Ascending aorta (tissue), 2 donors: ENCODE data around the gene ELOVL2. TPM values are rescaled to one million over a fixed set of nuclear protein-coding genes. Genes with fewer than 3 reads are reported as not detected.

ENCODE experiments used
- DNase-seq, 2 donors: peaks; one replicate each; pipeline ENCODE4 v3.0.0-alpha.2; 2019; ENCODE audit warnings: low spot score in 2 of 2
- H3K27ac ChIP-seq, 2 donors: fragments of 200-600 bp; sonication (generic); one replicate each; pipeline ENCODE4 v1.5.1; 2016 to 2017; ENCODE audit warnings: mild to moderate bottlenecking in 1 of 2
- H3K27me3 ChIP-seq: fragments of 200-600 bp; sonication (generic); one replicate; pipeline ENCODE4 v1.5.1; 2017
- H3K36me3 ChIP-seq, 2 donors: fragments of 200-600 bp; sonication (generic); one replicate each; pipeline ENCODE4 v1.5.1; 2016
- H3K4me1 ChIP-seq, 2 donors: fragments of 200-600 bp; sonication (generic); one replicate each; pipeline ENCODE4 v1.5.1; 2016 to 2017; ENCODE audit warnings: mild to moderate bottlenecking in 1 of 2
- H3K4me3 ChIP-seq, 2 donors: fragments of 200-600 bp; sonication (generic); one replicate each; pipeline ENCODE4 v1.5.1; 2016 to 2017; ENCODE audit warnings: mild to moderate bottlenecking in 1 of 2
- H3K9me3 ChIP-seq, 2 donors: fragments of 200-600 bp; sonication (generic); one replicate each; pipeline ENCODE4 v1.5.1; 2016
- intact Hi-C: fragments of 100-400 bp; cut with DNase I; formaldehyde crosslinking; loops from one replicate; pipeline ENCODE4 v1.15.1; 2023
- total RNA-seq: library from RNA; depleted of rRNA; stranded (reverse); fragments of >200 nt; gene quantifications from one replicate; pipeline ENCODE4 v1.1.0, GENCODE V29; 2016
- TF ChIP-seq, protein P1 (sequence below), 3 experiments: fragments of 200-600 bp in 2 of 3; fragments of 450-650 bp in 1 of 3; sonication (generic) in 2 of 3; IDR thresholded peaks; one replicate each; pipeline ENCODE4 v1.5.1; 2016 to 2019; ENCODE audit warnings: antibody characterized with exemption in 3 of 3, mild to moderate bottlenecking in 1 of 3, moderate library complexity in 1 of 3

ELOVL2 gene
- total RNA-seq, 1 donor from 2014 or later = 0.11 TPM

DNA sequence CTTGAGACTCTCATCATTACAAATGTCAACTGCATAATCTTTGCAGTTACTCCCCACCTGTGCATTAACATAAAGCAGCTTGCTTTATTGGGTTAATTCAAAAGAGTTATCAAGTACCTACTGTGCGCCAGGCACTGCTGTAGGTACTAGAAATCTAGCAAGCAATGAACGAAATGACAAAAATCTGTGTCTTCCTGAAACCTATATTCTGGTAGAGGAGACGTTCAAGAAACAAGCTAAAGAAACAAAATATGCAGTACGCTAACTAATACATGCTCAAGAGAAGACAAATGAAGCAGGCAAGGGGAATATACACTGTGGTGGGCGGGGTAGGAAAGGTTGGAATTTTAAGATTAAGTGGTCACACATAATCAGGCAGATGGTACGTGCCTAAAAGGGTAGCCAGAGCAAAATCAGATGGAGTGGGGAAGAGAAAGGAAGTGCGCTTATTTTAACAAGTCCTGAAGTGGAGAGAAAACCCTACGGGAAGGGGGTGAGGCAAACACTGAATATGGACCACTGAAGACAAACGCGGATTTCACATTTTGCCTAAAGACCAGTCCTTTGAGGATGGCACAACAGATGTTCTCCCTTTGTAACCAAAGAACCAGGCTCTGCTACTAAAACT lies 1.2 kb downstream of the ELOVL2 start:
- H3K27ac ChIP-seq = no peak overlapping the region
- H3K36me3 ChIP-seq = no peaks in the 10 kb centered on the region
- H3K4me3 ChIP-seq = no peak overlapping the region
- peaks cover 0 to 8% of the 10 kb centered on the region in 2 donors for H3K4me1 ChIP-seq
- H3K9me3 ChIP-seq = no peaks in the 10 kb centered on the region
- H3K27me3 ChIP-seq = peaks cover 8% of the 10 kb centered on the region
- TF ChIP-seq, protein P1, sequence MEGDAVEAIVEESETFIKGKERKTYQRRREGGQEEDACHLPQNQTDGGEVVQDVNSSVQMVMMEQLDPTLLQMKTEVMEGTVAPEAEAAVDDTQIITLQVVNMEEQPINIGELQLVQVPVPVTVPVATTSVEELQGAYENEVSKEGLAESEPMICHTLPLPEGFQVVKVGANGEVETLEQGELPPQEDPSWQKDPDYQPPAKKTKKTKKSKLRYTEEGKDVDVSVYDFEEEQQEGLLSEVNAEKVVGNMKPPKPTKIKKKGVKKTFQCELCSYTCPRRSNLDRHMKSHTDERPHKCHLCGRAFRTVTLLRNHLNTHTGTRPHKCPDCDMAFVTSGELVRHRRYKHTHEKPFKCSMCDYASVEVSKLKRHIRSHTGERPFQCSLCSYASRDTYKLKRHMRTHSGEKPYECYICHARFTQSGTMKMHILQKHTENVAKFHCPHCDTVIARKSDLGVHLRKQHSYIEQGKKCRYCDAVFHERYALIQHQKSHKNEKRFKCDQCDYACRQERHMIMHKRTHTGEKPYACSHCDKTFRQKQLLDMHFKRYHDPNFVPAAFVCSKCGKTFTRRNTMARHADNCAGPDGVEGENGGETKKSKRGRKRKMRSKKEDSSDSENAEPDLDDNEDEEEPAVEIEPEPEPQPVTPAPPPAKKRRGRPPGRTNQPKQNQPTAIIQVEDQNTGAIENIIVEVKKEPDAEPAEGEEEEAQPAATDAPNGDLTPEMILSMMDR (IDR thresholded peaks at IDR 0.05) = no peak
- no peak for DNase-seq
- intact Hi-C loops = no loop called here

DNA sequence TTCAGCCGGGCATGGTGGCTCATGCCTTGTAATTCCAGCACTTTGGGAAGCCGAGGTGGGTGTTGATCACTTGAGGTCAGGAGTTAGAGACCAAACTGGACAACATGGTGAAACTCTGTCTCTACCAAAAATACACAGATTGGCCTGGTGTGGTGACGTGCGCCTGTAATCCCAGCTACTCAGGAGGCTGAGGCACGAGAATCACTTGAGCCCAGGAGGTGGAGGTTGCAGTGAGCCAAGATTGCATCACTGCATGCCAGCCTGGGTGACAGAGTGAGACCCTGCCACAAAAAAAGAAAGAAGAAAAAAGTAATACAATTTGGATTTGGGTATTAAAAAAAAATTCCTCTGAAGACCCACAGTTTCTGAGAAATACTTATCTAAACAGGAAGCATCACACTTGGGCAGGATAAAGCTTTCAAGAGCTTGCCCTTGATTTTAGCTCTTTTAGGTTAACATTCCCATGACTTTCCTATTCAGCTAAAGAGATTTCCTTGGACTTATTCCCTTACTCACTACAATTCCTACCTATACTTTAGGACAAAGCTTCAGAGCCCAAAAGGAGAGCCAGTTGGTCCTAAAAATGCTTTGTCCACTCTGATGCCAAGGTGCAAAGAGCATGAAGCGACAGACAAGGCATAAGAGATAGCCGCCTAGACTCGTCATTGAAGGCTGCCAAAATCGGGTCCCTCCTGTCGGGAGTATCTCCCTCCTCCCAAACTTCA lies 1.9 kb downstream of the ELOVL2 start:
- TF ChIP-seq, protein P1 (IDR thresholded peaks at IDR 0.05) = no peak
- peaks cover 8% of the 10 kb centered on the region for H3K27me3 ChIP-seq
- intact Hi-C loops = no loop called here
- H3K4me3 ChIP-seq = no peak overlapping the region
- no peaks in the 10 kb centered on the region for H3K9me3 ChIP-seq
- H3K4me1 ChIP-seq = peaks cover 0 to 8% of the 10 kb centered on the region in 2 donors
- no peak for DNase-seq
- H3K27ac ChIP-seq = no peak overlapping the region
- H3K36me3 ChIP-seq = no peaks in the 10 kb centered on the region

DNA sequence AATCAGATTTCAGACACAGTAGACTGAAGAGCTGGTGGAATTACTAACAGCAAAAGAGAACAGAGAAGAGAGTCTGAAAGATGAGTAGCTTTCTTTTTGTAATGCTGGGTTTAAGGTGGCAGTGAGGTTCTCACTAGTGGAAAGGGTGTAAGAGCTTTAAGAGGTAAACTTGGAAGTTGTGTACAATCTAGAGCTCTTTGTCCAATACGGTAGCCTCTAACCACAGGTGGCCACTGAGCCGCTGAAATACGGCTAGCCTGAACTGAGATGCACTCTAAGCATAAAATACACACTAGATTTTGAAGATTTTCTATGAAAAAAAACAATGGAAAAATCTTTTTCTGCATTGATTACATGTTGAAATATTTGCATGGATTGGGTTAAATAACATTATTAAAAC lies 4.0 kb downstream of the ELOVL2 start:
- Histone ChIP-seq H3K27me3 (peaks cover 8% of the 10 kb centered on the region), H3K9me3 (no peaks in the 10 kb centered on the region), H3K36me3 (no peaks in the 10 kb centered on the region), H3K27ac (no peak overlapping the region), H3K4me3 (no peak overlapping the region), H3K4me1 (peaks cover 0 to 8% of the 10 kb centered on the region in 2 donors)
- DNase-seq = no peak
- TF ChIP-seq, protein P1 (IDR thresholded peaks at IDR 0.05) = no peak
- intact Hi-C loops = no loop called here

DNA sequence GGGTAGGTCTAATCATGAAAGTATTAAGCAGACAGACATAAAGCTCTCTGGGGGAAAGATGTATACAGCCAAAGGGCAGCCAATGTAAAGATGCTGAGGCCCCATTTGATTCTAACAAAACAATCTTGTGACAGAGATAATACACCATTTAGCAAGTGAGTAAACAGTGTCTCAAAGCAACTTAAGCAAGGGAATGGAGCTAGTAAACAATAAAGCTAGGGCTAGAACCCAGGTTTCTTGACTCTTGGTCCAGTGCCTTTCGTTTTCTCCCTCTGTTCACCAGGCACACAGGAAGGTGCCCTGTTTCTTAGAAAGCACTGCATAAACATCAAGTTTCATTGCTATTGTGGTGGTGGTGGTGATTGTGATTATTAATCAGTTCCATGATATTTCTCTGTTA lies 5.1 kb downstream of the ELOVL2 start:
- intact Hi-C loops = no loop called here
- no peak for DNase-seq
- no peak overlapping the region for H3K27ac ChIP-seq
- peaks cover 0 to 4% of the 10 kb centered on the region in 2 donors for H3K4me1 ChIP-seq
- H3K4me3 ChIP-seq = no peak overlapping the region
- TF ChIP-seq, protein P1 (IDR thresholded peaks at IDR 0.05) = no peak
- H3K9me3 ChIP-seq = no peaks in the 10 kb centered on the region
- H3K36me3 ChIP-seq = no peaks in the 10 kb centered on the region
- H3K27me3 ChIP-seq = no peaks in the 10 kb centered on the region

DNA sequence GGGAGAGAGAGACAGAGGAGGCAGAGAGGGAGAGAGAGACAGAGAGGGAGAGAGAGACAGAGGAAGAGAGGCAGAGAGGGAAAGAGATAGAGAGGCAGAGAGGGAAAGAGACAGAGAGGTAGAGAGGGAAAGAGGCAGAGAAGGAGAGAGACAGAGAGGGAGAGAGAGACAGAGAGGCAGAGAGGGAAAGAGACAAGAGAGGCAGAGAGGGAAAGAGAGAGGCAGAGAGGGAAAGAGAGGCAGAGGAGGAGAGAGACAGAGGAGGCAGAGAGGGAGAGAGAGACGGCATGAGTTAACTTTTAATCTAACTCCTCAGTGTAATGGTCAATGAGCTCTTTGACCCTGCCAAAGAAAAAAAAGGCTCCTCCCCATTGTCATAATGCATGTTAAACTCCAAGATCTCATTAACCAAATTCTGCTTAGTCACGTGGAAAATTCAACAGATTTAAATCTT lies 7.1 kb downstream of the ELOVL2 start:
- no peaks in the 10 kb centered on the region for H3K27me3 ChIP-seq
- H3K4me3 ChIP-seq = no peak overlapping the region
- H3K9me3 ChIP-seq = no peaks in the 10 kb centered on the region
- TF ChIP-seq, protein P1 (IDR thresholded peaks at IDR 0.05) = no peak
- H3K27ac ChIP-seq = no peak overlapping the region
- intact Hi-C loops = no loop called here
- H3K4me1 ChIP-seq = no peaks in the 10 kb centered on the region
- H3K36me3 ChIP-seq = no peaks in the 10 kb centered on the region
- no peak for DNase-seq
